Brain microvascular endothelial cell (primary cell): ENCODE measurements around the gene SLC44A5.

Experiments
- DNase-seq: peaks from one replicate; pipeline ENCODE4 v3.0.0-alpha.2; 2020
- H3K27ac ChIP-seq: fragments of 250-450 bp; sonication (Bioruptor Pico); 2 replicates; pipeline ENCODE4 v1.5.1; 2020; ENCODE audit warnings: mild to moderate bottlenecking, moderate library complexity
- H3K27me3 ChIP-seq: fragments of 250-450 bp; sonication (Bioruptor Pico); replicated peaks from 2 replicates; pipeline ENCODE4 v1.5.1; 2020; ENCODE audit warnings: mild to moderate bottlenecking
- H3K36me3 ChIP-seq: fragments of 250-450 bp; sonication (Bioruptor Pico); replicated peaks from 2 replicates; pipeline ENCODE4 v1.5.1; 2020; ENCODE audit warnings: mild to moderate bottlenecking
- H3K4me3 ChIP-seq: 2 replicates; pipeline ENCODE4 v1.5.1; 2011; ENCODE audit warnings: low read depth, mild to moderate bottlenecking, control low read depth, low read length, moderate library complexity
- CTCF ChIP-seq: IDR thresholded peaks from 2 replicates; pipeline ENCODE4 v1.5.1; 2011; ENCODE audit warnings: low read depth, mild to moderate bottlenecking, moderate library complexity, low read length, control low read depth, inconsistent platforms; ENCODE audit errors: missing control alignments
- in situ Hi-C: cut with HindIII; loops from 2 replicates; pipeline ENCODE4 v1.10.0; 2017; ENCODE audit warnings: low sequenced_read_pairs, low pct_ligation_motif_present

Gene SLC44A5

GRCh38 chr1:75529488-75529887, 81.4 kb downstream of the SLC44A5 start:
- no peak for DNase-seq
- no peak for TF ChIP-seq CTCF
- in situ Hi-C loops, result no loop called here
- Histone ChIP-seq H3K27ac (no peak overlapping the region), H3K36me3 (no peaks in the 10 kb centered on the region), H3K27me3 (no peaks in the 10 kb centered on the region), H3K4me3 (no peak overlapping the region)

GRCh38 chr1:75528001-75528400, 82.9 kb downstream of the SLC44A5 start:
- DNase-seq, result no peak
- H3K4me3 ChIP-seq, result no peak overlapping the region
- no peak overlapping the region for H3K27ac ChIP-seq
- in situ Hi-C loops, result no loop called here
- no peak for TF ChIP-seq CTCF
- H3K27me3 ChIP-seq, result no peaks in the 10 kb centered on the region
- H3K36me3 ChIP-seq, result no peaks in the 10 kb centered on the region

- no peaks in the 10 kb centered on the region for H3K36me3 ChIP-seq
- in situ Hi-C loops, result no loop called here
These were observed 88.5 kb downstream of the SLC44A5 start for GRCh38 chr1:75522389-75522788.

GRCh38 chr1:75521658-75522057, 89.3 kb downstream of the SLC44A5 start:
- H3K36me3 ChIP-seq, result no peaks in the 10 kb centered on the region
- H3K4me3 ChIP-seq, result no peak overlapping the region
- no peak for DNase-seq
- in situ Hi-C loops, result no loop called here
- H3K27ac ChIP-seq, result no peak overlapping the region
- H3K27me3 ChIP-seq, result no peaks in the 10 kb centered on the region
- TF ChIP-seq CTCF, result no peak

More at GRCh38 chr1:75522389-75522788, 88.5 kb downstream of the SLC44A5 start:
- no peaks in the 10 kb centered on the region for H3K27me3 ChIP-seq
- no peak overlapping the region for H3K4me3 ChIP-seq
- TF ChIP-seq CTCF, result no peak
- no peak overlapping the region for H3K27ac ChIP-seq
- no peak for DNase-seq

- H3K36me3 ChIP-seq, result no peaks in the 10 kb centered on the region
- H3K4me3 ChIP-seq, result no peak overlapping the region
- in situ Hi-C loops, result no loop called here
- H3K27ac ChIP-seq, result no peak overlapping the region
- TF ChIP-seq CTCF, result no peak
- no peak for DNase-seq
- no peaks in the 10 kb centered on the region for H3K27me3 ChIP-seq
These were observed 89.9 kb downstream of the SLC44A5 start for GRCh38 chr1:75520862-75521475.
